ENCODE measurements around the gene MAMSTR. TPM values are rescaled to one million over a fixed set of nuclear protein-coding genes. Genes with fewer than 3 reads are reported as not detected.
A peak's percentile ranks its signal among the peaks of the same experiment; 100 is the strongest.

MAMSTR gene
- total and polyA plus RNA-seq, 9 of the 15 experiments (the other 6 are each of a cell fraction or from before 2014, with no cell fraction given) = 0.08 to 1.00 (median 0.40) TPM; not detected in 1

DNA sequence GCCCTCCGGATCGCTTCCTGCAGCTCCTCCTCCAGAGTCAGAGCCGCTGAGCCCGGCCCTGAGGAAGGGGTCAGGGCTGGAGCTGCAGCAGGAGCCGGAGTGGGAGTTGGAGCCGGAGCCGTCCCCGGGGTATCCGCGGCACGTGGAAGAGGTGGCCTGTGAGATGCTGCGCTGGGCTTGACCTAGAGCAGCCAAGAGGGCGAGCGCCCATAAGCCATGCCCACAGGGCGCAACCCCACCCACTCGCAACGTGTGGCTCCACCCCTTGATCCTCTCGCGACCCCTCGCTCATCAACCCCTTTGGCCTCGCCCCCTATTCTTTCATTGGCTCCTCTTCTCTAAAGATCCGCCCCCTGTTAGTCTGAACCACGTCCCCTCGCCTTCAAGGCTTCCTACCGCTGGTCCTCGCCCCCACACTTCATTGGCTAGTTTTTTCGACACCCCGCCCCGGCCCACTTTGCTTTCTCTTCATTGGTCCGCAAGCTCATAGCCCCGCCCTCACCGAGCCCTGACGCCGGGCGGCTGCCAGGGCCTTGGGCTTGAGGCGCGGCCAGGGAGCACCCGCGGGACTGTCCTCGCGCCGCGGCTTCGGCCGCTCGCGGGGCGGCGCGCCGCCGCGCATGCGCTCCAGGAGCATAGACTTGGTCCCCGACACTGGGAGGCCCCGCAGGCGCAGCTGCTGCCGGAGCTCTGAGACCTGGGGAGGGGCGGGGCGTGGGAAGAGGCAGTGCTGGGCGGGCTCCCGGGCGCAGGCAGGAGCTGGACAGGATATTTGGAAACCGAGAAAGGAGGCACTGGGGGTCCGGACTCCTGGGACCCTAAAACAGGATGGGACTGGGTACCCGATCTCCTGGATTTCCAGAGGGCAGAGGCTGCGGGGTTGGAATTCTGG, 5.4 kb downstream of the MAMSTR start (continued):
- peak; percentile 45 for TF ChIP-seq MAX (CRISPR knock-in tag; IDR thresholded peaks at IDR 0.05)
- TF ChIP-seq RBBP5 (IDR thresholded peaks at IDR 0.05; ENCODE audit: borderline replicate concordance, insufficient read depth, low read length, poor library complexity, severe bottlenecking) = peak; percentile 66
- peak; percentile 53 for TF ChIP-seq RBFOX2 (IDR thresholded peaks at IDR 0.05; ENCODE audit: low read depth, low read length)
- peak; percentile 50; the same call in 1 of the 2 replicates for TF ChIP-seq CHD2 (IDR thresholded peaks at IDR 0.05; ENCODE audit: low read depth, low read length)
- no peak for TF ChIP-seq ZNF551 (CRISPR knock-in tag; IDR thresholded peaks at IDR 0.05)
- no peak for TF ChIP-seq CBFB (CRISPR knock-in tag; IDR thresholded peaks at IDR 0.05)
- peak; percentile 63; the same call in 1 of the 2 replicates for TF ChIP-seq ZBTB7A (IDR thresholded peaks at IDR 0.05; ENCODE audit: borderline replicate concordance, control insufficient read depth, low read depth, low read length)
- TF ChIP-seq, protein P1, sequence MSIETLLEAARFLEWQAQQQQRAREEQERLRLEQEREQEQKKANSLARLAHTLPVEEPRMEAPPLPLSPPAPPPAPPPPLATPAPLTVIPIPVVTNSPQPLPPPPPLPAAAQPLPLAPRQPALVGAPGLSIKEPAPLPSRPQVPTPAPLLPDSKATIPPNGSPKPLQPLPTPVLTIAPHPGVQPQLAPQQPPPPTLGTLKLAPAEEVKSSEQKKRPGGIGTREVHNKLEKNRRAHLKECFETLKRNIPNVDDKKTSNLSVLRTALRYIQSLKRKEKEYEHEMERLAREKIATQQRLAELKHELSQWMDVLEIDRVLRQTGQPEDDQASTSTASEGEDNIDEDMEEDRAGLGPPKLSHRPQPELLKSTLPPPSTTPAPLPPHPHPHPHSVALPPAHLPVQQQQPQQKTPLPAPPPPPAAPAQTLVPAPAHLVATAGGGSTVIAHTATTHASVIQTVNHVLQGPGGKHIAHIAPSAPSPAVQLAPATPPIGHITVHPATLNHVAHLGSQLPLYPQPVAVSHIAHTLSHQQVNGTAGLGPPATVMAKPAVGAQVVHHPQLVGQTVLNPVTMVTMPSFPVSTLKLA (conservative IDR thresholded peaks at IDR 0.05) = 0 out of 4 replicates have a peak, but pooled peaks of 1 of the 2 experiments have one; percentile 35
- peak; percentile 98 to 99 for TF ChIP-seq NRF1 (conservative IDR thresholded peaks at IDR 0.05 in 1 of 2, IDR thresholded peaks at IDR 0.05 in 1 of 2)
- TF ChIP-seq TBP (optimal IDR thresholded peaks at IDR 0.05; ENCODE audit: low read depth, low read length) = peak; percentile 46
- TF ChIP-seq TFAP4 (CRISPR knock-in tag; IDR thresholded peaks at IDR 0.05; ENCODE audit: borderline replicate concordance) = peak; percentile 70; the same call in 1 of the 2 replicates
- peak; percentile 96 for TF ChIP-seq MEIS2 (IDR thresholded peaks at IDR 0.05; ENCODE audit: partially characterized antibody)
- TF ChIP-seq, protein P2, sequence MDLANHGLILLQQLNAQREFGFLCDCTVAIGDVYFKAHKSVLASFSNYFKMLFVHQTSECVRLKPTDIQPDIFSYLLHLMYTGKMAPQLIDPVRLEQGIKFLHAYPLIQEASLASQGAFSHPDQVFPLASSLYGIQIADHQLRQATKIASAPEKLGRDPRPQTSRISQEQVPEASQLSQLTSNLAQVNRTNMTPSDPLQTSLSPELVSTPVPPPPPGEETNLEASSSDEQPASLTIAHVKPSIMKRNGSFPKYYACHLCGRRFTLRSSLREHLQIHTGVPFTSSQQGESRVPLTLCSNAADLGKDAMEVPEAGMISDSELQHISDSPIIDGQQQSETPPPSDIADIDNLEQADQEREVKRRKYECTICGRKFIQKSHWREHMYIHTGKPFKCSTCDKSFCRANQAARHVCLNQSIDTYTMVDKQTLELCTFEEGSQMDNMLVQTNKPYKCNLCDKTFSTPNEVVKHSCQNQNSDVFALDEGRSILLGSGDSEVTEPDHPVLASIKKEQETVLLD (IDR thresholded peaks at IDR 0.05) = peak; percentile 83; the same call in 1 of the 2 replicates
- peak in 1 of 2 experiments; percentile 27; a peak in 1 of 4 replicates for TF ChIP-seq UBTF (IDR thresholded peaks at IDR 0.05; ENCODE audit: borderline replicate concordance in 1 of 2, low read depth in 2 of 2, low read length in 2 of 2)
- no peak for TF ChIP-seq NFIX (CRISPR knock-in tag; IDR thresholded peaks at IDR 0.05; ENCODE audit: low read depth)
- no peak for TF ChIP-seq ZNF830 (CRISPR knock-in tag; IDR thresholded peaks at IDR 0.05)
- TF ChIP-seq CGGBP1 (CRISPR knock-in tag; IDR thresholded peaks at IDR 0.05) = no peak
- TF ChIP-seq ZNF436 (CRISPR knock-in tag; IDR thresholded peaks at IDR 0.05) = no peak

Measured in K562 (cell line).